T47D (cell line): ENCODE data around the gene CYRIA.
A peak's percentile ranks its signal among the peaks of the same experiment; 100 is the strongest.

Source experiments
- DNase-seq, 2 experiments: peaks; one replicate each; pipeline versions ENCODE4 v3.0.0 to v3.0.0-alpha.2; 2011 to 2012; ENCODE audit warnings: low read depth in 1 of 2, low spot score in 1 of 2
- JUND ChIP-seq: IDR thresholded peaks from 2 replicates; pipeline ENCODE4 v1.6.1; 2012; ENCODE audit warnings: low read depth
- in situ Hi-C: cut with HindIII; loops from 2 replicates; pipeline ENCODE4 v1.10.0; 2016; ENCODE audit warnings: low sequenced_read_pairs, low pct_unique_long_range_greater_than_20kb

The CYRIA gene

DNA sequence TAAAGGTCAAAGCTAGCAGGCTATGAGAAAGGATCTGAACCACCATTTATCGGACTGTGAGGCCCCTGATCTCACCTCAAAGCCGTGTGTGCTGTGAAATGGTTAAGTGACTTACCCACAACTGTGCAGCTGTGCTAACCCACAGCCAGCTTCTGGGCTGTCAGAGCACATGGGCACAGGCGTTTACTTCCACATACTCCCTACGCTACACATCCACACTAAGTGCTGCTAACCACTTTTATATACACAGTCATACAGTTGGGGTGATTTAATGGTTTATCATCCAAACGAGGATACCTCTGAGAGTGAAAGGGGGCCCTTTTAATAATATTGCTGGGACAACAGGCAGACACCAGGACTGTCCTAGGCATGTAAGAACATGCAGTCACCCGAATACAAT, 37.3 kb downstream of the CYRIA start:
- in situ Hi-C loops: no loop called here
- DNase-seq: no peak
- TF ChIP-seq JUND: no peak

DNA sequence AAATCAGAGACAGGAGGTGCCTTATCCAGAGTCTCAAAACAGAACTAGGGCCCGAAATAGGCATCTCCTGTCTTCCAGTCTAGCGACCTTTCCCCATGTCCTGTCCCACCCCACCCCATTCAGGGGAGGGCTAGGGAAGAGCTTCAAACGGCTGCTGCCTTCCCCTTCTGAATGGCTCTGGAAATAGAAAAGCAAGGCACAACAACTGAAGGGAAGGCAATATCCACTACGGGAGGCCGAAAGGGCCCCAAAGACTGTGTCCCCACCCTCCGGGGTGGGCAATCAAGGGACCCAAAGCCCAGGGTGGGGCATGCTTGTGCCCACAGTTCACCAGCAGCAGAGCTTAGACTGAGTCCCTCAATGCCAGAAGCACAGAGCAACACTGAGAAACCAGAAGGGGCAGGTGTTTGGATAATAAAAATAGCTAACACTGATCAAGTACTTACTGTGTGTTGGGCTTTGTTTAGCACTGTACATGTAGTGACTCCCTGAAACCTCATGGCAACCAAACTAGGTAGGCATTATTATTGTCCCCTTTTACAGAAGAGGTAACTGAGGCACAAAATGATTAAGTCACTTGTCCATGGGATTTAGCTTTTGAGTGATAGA, 38.5 kb downstream of the CYRIA start:
- in situ Hi-C loops: no loop called here
- no peak for TF ChIP-seq JUND
- DNase-seq: no peak

DNA sequence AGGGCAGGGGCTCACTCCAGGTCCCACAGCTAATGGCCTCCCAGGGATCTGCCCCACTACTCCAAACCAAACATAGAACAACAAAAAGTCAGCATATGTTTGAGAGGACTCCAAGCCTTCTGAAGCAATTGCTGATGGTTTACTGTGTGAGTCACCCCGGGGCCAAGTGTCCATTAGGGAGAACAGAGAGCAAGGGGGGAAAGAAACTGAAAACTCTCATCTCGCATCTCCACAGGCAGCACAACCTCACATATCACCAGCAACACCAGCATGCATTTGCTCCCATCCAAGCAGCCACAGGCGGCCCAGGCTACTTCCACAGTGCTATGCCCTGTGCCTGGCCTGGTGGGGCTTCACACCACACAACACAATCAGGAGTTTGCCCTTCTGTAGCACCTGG, 39.1 kb downstream of the CYRIA start:
- TF ChIP-seq JUND: no peak
- in situ Hi-C loops: no loop called here
- no peak for DNase-seq

DNA sequence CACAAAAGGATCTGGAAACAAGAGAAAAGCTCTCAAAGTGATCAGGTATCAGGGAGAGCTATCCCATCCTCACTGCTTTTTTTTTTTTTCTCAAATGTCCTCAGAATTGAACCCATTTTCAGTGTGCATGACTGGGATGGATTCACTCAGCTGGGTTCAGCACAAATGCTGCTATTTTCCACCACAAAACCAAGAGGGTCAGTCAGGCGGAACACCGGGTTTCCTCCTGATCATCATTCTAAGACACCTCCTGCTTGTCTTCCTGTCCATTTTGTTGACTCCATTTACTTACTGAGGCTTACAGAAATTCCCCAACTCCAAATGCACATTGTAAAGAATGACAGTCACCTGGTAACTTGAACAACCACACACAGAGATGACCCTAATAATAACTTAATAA, 39.9 kb downstream of the CYRIA start:
- DNase-seq: no peak
- in situ Hi-C loops: no loop called here
- TF ChIP-seq JUND: no peak

DNA sequence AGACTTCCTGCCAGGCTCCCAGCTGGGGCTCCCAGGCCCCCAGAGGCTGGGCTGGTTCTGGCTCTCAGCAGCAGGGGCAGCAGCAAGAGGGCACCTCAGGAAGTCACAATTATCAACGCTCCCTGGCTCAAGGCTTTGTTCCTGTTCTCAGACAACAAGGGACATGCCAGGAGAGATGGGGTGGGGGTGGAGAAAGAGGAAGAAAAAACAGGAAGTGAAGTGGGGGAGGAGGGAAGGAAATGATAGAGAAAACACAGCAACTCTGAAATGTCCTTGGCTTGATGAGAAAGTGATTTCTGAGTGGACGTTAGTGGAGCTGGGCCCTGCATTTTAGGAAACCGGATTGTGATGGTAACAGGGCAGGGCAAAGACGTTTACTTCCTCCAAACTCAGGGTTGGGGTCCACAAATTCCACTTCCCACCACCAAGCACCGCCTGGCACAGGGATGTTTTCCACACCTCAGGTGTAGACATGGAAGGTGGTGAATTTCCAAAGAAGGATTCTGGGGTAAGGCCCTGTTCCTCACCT, 40.4 kb downstream of the CYRIA start:
- no peak for TF ChIP-seq JUND
- in situ Hi-C loops: no loop called here
- DNase-seq: no peak

DNA sequence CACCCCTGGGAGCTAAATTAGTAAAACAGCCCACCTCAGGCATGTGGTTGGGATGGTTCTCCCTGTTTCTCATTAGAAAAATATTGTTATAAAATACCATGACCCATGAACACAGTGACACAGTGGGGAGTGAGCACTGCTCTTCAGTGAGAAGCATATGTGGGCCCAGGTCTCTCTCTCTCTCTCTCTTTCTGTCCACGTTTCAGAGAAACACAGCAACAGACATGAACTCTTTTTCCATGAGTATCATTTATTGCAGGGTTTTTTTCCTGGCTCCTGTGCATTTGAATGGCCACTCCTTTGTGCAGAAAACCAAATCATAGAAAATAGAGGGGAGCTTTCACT, 41.2 kb downstream of the CYRIA start:
- DNase-seq: no peak
- in situ Hi-C loops: no loop called here
- no peak for TF ChIP-seq JUND

DNA sequence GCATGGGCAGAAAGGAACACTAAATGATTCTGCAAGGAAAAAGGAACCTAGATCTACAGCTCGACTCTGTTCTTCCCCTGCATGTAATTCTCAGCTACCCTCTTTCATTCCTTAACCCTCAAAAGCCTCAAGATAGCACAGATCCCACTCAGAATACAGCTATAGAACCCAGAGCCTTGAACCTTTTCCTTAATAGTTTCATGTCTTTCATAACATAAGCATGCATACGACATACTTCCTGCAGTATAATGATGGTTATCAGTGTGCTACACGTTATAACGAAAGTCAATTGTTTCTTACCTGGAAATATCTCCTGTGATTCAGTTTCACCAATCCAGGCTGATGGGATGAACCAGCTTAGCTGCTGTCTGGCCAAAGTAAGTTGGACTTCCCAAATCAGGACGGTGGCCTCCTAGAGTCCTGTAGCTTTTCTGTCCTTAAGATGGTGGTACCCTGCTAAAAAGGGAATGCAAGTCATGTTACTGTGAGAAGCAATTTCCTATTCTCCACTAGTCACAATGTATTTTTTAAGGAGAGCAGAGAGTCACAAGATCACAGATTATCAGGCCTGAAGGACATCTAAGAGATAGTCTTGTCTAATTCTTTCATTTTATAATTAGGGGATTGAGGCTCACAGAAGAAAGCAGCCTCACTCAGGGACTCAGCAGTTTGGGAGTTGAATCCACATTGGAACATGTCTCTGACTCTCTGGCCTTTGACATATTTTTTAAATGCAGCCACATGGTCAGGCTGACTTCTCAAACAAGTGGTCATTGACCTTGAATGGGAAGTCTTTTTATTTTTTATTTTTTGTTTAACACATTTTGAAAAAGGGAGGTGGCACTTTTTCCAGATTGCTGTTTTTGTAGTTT, 41.8 kb downstream of the CYRIA start:
- no peak for DNase-seq
- TF ChIP-seq JUND: no peak
- in situ Hi-C loops: no loop called here

DNA sequence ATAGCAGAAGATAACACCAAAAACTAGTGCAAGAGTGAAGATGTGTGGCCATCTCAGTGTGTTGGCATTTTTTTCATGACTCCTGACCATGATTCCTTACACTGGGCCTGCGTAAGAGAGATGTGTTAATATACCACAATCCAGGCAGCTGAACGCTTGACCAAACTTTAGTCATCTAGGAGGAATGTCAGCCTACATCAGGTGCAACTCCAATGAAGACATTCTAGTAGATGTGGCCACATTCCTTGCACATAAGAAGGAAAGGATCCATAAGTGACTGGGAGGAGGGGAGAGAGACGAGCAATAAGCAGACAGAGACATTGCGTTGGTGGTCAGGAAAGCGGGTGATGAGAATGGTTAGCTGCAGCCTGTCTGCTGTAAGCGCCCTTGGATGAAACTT, 42.6 kb downstream of the CYRIA start:
- in situ Hi-C loops: no loop called here
- no peak for TF ChIP-seq JUND
- no peak for DNase-seq

DNA sequence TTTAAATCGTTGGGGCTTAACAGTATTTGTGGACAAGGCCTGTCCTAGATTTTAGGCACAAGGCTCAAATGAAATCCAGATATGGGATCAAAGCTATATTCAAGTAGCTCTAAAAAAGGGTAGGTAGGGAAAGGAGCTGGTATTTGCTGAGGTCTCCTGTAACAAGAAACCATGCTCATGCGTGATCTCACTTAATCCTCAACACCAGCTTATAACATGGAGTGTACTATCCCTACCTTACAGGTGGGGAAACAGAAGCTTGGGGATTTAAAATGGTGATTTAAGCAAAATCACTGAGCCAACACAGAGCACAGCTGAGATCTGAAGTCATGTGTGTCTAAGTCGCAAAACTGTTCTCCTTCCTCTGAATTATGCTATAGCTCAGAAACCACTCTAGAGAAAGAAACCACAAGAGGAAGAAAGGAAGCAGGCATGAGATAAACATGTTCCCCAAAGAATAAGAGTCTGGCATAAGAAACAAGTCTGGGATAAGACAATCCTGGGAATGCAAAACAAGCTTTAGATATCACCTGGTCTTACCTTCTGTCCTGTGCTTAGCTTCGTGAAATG, 43.1 kb downstream of the CYRIA start:
- no peak for TF ChIP-seq JUND
- in situ Hi-C loops: no loop called here
- DNase-seq: no peak

DNA sequence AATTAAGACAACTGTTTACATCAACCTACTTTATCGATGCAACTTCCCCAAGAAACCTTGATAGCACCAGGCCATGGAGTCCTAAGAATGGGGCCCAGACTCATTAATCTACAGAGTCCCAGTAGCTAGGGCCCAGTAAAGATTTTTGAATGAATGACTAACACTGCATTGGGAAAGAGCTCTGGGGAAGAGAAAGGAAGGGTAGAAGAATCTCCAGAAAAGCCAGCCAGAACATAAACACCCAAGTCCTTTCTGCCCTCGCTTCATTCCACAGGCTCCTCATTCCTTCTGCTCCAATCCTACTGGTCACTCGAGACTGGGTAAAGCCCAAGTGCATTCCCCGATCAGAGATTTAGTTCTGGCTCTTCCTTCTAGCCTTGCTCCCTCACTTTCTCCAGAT, 44.3 kb downstream of the CYRIA start:
- DNase-seq: no peak
- TF ChIP-seq JUND: no peak
- in situ Hi-C loops: no loop called here

DNA sequence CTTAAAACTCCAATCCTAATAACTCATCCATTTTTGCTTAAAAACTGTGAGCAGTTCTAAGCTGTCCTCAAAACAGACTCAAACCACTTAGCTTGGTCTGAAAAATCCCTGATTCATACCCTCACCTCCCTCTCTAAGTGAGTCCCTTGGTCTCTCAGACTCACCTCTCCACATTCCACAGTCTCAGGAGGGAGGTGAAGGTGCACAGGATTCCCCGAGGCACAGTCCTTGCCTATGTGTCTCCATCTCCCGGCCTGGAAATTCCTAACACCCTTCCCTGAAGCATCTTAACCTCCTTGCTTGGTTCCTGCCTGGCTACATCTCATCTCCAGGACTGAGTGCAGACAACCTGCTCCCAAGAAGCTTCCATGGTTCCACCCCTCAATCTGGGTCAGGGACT, 45.0 kb downstream of the CYRIA start:
- peak in 1 of 2 experiments; percentile 87 for DNase-seq
- no peak for TF ChIP-seq JUND
- in situ Hi-C loops: no loop called here

DNA sequence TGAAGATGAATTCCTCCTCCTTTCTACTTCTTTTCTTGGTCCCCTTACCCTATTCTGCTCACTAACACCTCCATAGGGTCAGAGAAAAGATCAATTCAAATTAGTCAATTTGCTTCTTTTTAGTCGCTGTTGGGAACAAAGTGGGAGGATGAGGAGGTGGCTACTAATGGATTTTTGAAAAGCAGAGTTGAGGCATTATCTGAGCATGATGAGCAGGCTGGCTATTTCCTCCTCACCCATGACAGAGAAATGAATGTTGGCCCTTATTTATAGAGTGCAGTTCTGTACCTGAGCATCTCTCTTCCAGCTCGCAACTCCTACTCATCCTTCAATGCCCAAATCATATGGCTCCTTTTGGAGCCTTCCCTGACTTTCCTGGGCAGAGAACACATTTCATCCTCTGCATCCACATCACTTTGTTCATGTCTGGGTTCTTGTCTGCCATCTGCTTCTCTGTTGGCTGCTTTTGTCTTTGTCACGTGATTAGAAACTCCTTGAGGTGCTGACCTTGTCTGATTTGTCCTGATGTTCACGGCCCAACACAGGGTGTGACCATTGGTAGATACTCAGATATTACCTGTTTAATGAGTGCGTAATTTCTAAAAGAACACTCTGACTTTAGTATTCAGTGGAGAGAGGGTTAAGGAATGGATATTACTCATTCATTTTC, 45.9 kb downstream of the CYRIA start:
- no peak for DNase-seq
- no peak for TF ChIP-seq JUND
- in situ Hi-C loops: no loop called here
